Suprapubic skin (tissue), 4 donors: ENCODE results near the gene LPP. TPM values are rescaled to one million over a fixed set of nuclear protein-coding genes. Genes with fewer than 3 reads are reported as not detected.

Experiments used
- DNase-seq, 2 donors: peaks; one replicate each; pipeline ENCODE4 v3.0.0-alpha.2; 2019; ENCODE audit warnings: low spot score in 2 of 2
- H3K27ac ChIP-seq: fragments of 200-600 bp; sonication (generic); one replicate; pipeline ENCODE4 v1.5.1; 2019
- H3K27me3 ChIP-seq: fragments of 200-600 bp; sonication (generic); one replicate; pipeline ENCODE4 v1.5.1; 2019
- H3K36me3 ChIP-seq: fragments of 200-600 bp; sonication (generic); one replicate; pipeline ENCODE4 v1.5.1; 2019
- H3K4me1 ChIP-seq: fragments of 200-600 bp; sonication (generic); one replicate; pipeline ENCODE4 v1.5.1; 2019
- H3K4me3 ChIP-seq: fragments of 200-600 bp; sonication (generic); one replicate; pipeline ENCODE4 v1.5.1; 2019; ENCODE audit warnings: mild to moderate bottlenecking
- H3K9me3 ChIP-seq: fragments of 200-600 bp; sonication (generic); one replicate; pipeline ENCODE4 v1.5.1; 2019
- CTCF ChIP-seq, 2 donors: fragments of 200-600 bp in 1 of 2; fragments of 450-650 bp in 1 of 2; sonication (generic) in 1 of 2; IDR thresholded peaks; one replicate each; pipeline ENCODE4 v1.5.1; 2016 to 2019; ENCODE audit warnings: antibody characterized with exemption in 2 of 2, mild to moderate bottlenecking in 1 of 2, moderate library complexity in 1 of 2
- EP300 ChIP-seq: sonication (generic); formaldehyde crosslinking; IDR thresholded peaks from one replicate; pipeline ENCODE4 v1.6.1; 2017; ENCODE audit warnings: antibody characterized with exemption
- POLR2A ChIP-seq, 2 donors: fragments of 450-650 bp; IDR thresholded peaks; one replicate each; pipeline ENCODE4 v1.6.1; 2017; ENCODE audit warnings: antibody characterized with exemption in 2 of 2, mild to moderate bottlenecking in 2 of 2, moderate library complexity in 2 of 2
- POLR2AphosphoS5 ChIP-seq, 3 donors: sonication (generic); formaldehyde crosslinking; IDR thresholded peaks; one replicate each; pipeline ENCODE4 v1.6.1; 2017; ENCODE audit warnings: antibody characterized with exemption in 3 of 3
- WGBS: methylation state at CpG from one replicate; pipeline ENCODE4 v1.1.5; 2018; 5-methylcytosine and 5-hydroxymethylcytosine counted together
- total RNA-seq, 4 donors: library from RNA; depleted of rRNA; stranded (reverse); fragments of >200 nt; gene quantifications; one replicate each; pipeline ENCODE4 v1.1.0, GENCODE V29; 2016

Gene LPP
- total RNA-seq, 4 donors from 2014 or later, result 56.8 to 127 (median 84.2) TPM

GRCh38 chr3:188336178-188336577 is 182.2 kb downstream of the LPP start:
- Histone ChIP-seq H3K4me3 (no peak overlapping the region), H3K27ac (no peak overlapping the region), H3K4me1 (no peaks in the 10 kb centered on the region), H3K27me3 (no peaks in the 10 kb centered on the region), H3K36me3 (no peaks in the 10 kb centered on the region), H3K9me3 (no peaks in the 10 kb centered on the region)
- DNase-seq, result no peak
- TF ChIP-seq EP300, result no peak
- no peak for TF ChIP-seq POLR2AphosphoS5 (IDR thresholded peaks at IDR 0.05)
- TF ChIP-seq CTCF (IDR thresholded peaks at IDR 0.05), result no peak
- TF ChIP-seq POLR2A (IDR thresholded peaks at IDR 0.05), result no peak

- Histone ChIP-seq H3K4me1 (peaks cover 3% of the 10 kb centered on the region), H3K27ac (no peak overlapping the region), H3K4me3 (no peak overlapping the region), H3K9me3 (no peaks in the 10 kb centered on the region), H3K27me3 (no peaks in the 10 kb centered on the region), H3K36me3 (no peaks in the 10 kb centered on the region)
- no CpG with 5 or more reads among the region's 4 CpGs for WGBS
- TF ChIP-seq POLR2AphosphoS5 (IDR thresholded peaks at IDR 0.05) (no peak), POLR2A (IDR thresholded peaks at IDR 0.05) (no peak), EP300 (no peak), CTCF (IDR thresholded peaks at IDR 0.05) (no peak)
- no peak for DNase-seq
These were observed 183.3 kb downstream of the LPP start for GRCh38 chr3:188337232-188337631.

GRCh38 chr3:188338086-188338485 is 184.1 kb downstream of the LPP start:
- H3K9me3 ChIP-seq, result no peaks in the 10 kb centered on the region
- H3K36me3 ChIP-seq, result no peaks in the 10 kb centered on the region
- peaks cover 3% of the 10 kb centered on the region for H3K4me1 ChIP-seq
- DNase-seq, result no peak
- no peak overlapping the region for H3K4me3 ChIP-seq
- TF ChIP-seq POLR2AphosphoS5 (IDR thresholded peaks at IDR 0.05) (no peak), EP300 (no peak), CTCF (IDR thresholded peaks at IDR 0.05) (no peak), POLR2A (IDR thresholded peaks at IDR 0.05) (no peak)
- no peaks in the 10 kb centered on the region for H3K27me3 ChIP-seq
- H3K27ac ChIP-seq, result no peak overlapping the region

DNA sequence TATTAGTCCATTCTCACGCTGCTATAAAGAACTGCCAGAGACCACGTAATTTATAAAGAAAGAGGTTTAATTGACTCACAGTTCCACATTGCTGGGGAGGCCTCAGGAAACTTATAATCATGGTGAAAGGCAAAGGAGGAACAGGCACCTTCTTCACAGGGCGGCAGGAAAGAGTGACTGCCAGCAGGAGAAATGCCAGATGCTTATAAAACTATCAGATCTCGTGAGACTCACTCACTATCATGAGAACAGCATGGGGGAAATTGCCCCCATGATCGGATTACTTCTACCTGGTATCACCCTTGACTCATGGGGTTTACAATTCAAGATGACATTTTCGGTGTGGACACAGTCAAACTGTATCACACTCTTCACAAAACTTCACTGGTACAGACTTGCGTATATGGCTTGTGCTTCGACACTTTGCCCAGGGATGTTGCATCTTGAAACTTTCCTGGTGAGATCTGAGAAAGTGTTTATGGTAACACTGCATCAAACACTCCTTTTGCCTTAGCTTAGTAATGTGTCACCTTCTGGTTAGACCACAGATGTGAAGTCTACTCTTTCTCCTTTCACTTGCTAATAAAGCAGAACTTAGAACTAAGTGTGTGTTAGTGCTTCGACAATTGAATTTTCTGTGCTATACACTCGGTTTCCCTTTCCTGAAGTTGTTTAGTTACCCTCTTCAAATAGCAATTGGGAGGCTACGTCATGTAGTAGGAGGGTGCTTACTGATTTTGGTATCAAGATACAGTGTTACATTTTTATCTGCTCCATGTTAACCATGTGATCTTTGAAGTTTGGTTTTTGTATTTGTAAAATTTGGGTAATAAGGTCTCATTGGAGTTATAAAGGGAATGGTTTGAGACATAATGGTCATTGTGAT is 185.7 kb downstream of the LPP start:
- Histone ChIP-seq H3K9me3 (no peaks in the 10 kb centered on the region), H3K27ac (no peak overlapping the region), H3K4me1 (peaks cover 3% of the 10 kb centered on the region), H3K36me3 (no peaks in the 10 kb centered on the region), H3K27me3 (no peaks in the 10 kb centered on the region), H3K4me3 (no peak overlapping the region)
- TF ChIP-seq POLR2AphosphoS5 (IDR thresholded peaks at IDR 0.05), result no peak
- TF ChIP-seq CTCF (IDR thresholded peaks at IDR 0.05), result no peak
- TF ChIP-seq EP300, result no peak
- TF ChIP-seq POLR2A (IDR thresholded peaks at IDR 0.05), result no peak
- DNase-seq, result no peak
- 85% methylated on average over 11 of the region's 11 CpGs for WGBS

DNA sequence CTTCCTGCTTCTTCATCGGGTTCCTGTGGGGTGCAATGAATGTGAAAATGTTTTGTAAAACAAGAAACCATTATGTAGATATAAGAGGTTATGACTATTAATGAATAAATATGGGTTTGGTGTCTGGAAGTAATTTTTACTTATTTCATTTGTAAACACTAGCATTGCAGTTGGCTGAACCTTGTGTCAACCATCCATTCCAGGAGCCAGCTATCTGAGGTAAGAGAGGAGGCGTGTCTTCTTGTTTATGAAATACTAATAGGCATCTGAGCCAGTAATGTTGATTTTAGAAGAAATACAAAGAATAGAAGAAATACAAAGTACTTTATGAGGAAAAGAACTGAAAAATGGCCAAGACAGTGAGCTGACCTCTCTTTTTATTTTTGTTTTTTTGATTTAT is 187.5 kb downstream of the LPP start:
- Histone ChIP-seq H3K9me3 (no peaks in the 10 kb centered on the region), H3K27ac (no peak overlapping the region), H3K4me3 (no peak overlapping the region), H3K4me1 (peaks cover 3% of the 10 kb centered on the region), H3K36me3 (no peaks in the 10 kb centered on the region), H3K27me3 (no peaks in the 10 kb centered on the region)
- DNase-seq, result no peak
- TF ChIP-seq EP300 (no peak), POLR2AphosphoS5 (IDR thresholded peaks at IDR 0.05) (no peak), POLR2A (IDR thresholded peaks at IDR 0.05) (no peak), CTCF (IDR thresholded peaks at IDR 0.05) (no peak)
- 77% methylated on average over 2 of the region's 2 CpGs for WGBS
